Renal pelvis (tissue), 4 donors: ENCODE measurements around the gene SPZ1. TPM values are rescaled to one million over a fixed set of nuclear protein-coding genes. Genes with fewer than 3 reads are reported as not detected.
A peak's percentile ranks its signal among the peaks of the same experiment; 100 is the strongest.
"Not testable (repeated sequence)": the region's sequence is repeated elsewhere in the genome, so short reads cannot be mapped to it uniquely, and the experiment has no call there.

Source experiments
- DNase-seq: peaks from one replicate; pipeline ENCODE4 v3.0.0-alpha.2; 2013
- polyA plus RNA-seq, 3 donors: library from polyadenylated mRNA; unstranded; fragments of 120-200 nt; gene quantifications; one replicate each; pipeline ENCODE4 v1.2.1, GENCODE V29; 2013; ENCODE audit not compliant: insufficient read length in 3 of 3

The SPZ1 gene
- polyA plus RNA-seq, 3 donors = not detected

DNA sequence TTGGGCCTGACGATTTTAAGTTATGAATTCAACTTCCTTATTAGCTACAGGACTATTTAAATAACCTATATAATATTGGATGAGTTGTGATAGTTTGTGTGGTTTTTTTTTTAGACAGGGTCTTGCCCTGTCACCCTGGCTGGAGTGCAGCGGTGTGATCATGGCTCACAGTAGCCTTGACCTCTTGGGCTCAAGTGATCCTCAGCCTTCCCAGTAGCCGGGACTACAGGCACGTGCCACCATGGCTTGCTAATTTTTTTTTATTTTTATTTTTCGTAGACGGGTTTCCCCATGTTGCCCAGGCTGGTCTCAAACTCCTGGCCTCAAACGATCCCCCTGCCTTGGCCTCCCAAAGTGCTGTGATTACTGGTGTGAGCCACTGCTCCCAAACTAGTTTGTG lies 17.6 kb downstream of the SPZ1 start:
- DNase-seq = no peak

DNA sequence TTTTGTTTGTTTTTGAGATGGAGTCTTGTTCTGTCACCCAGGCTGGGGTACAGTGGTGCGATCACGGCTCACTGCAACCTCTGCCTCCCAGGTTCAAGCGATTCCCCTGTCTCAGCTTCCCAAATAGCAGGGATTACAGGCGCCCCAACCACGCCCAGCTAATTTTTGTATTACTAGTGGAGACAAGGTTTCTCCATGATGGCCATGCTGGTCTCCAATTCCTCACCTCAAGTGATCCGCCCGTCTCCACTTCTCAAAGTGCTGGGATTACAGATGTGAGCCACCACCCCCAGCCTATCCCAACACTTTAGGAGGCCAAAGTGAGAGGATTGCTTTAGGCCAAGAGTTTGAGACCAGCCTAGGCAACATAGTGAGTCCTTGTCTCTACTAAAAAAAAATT lies 19.3 kb downstream of the SPZ1 start:
- DNase-seq = no peak

DNA sequence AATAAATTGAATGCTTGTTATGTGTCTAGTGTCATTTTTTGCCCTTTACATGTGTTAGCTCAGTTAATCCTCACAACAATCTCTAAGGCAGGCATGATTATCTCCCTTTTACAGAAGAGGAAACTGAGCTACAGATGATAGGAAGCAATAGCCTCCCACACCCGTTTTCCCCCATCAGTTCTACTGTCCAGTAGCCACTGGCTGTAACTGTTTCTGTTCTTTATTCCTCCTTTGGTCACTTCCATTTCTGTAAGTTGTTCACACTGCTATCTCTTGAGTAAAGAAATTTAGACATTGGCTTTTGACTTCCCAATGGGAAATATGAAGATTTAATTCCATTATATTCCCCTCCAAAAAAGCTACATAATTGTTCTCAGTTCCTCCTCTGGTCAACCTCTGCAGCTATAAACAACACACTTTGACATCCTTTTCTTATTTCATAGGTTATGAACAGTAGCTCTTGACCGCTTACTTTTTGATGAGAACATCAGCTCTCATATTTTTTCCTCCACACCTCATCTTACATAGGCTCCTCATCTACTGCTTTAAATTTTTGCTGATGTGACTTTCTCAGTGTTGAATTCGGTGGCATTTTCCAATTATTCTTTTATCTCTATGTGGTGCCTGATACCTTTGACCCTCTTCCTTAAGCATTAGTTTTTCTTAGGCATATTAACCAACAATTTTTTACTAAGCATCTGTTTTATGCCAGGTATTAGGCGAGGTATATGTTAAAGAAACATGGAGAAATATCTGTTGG lies 21.4 kb downstream of the SPZ1 start:
- DNase-seq = no peak

DNA sequence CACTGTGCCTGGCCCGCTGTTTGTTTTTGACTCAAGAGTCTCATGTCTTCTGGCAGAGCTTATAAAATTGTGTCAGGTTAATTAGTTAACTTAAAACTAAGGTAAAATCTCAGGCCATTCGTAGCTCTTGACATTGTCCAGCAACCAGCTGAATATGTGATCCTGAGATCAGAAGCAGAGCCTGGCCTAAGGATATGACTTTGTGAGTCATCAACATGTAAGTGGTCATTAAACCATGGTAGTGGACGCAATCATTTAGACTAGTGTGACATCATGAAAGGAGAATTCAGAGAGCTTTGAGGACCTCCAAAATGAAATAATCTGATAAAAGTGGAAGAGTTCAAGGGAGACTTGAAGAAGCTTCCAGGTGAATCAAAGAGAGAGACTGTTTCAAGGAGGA lies 23.3 kb downstream of the SPZ1 start:
- no peak for DNase-seq

DNA sequence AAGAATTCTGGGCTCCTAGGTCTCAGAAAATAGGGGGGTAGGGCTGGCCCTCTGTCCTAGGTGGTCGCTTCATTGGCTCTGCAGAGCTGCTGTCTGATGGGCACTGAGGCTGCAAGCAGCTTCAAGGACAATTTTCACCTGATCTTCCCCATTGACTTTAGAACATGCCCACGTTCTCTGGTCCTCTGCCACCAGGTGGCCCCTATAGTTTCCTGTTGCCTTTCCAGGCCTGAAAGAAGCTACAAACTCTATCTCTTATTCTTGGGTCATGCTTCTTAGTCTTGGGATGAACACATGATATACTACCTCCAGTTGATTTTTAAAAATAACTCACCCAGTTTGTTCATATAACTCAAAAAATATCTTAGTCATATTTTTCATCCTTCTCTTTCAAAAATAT lies 26.3 kb downstream of the SPZ1 start:
- DNase-seq = peak; percentile 14

DNA sequence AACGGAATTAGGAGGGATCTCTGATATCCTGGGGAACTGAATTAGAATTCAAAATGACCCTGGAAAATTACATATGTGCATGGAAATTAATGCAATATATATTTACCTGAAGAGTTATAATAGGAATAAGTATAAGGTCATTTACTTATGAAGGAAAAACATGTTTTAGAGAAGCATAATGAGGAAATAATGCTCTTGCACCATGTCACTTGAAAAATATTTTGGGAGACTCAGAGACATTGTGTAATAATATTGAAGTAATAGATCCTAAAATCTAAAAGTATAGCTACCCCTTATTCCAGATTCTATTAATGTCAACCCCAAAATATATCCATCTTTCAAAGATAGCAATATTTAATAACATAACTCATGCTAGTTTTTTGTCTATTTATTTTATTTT lies 28.4 kb downstream of the SPZ1 start:
- no peak for DNase-seq

DNA sequence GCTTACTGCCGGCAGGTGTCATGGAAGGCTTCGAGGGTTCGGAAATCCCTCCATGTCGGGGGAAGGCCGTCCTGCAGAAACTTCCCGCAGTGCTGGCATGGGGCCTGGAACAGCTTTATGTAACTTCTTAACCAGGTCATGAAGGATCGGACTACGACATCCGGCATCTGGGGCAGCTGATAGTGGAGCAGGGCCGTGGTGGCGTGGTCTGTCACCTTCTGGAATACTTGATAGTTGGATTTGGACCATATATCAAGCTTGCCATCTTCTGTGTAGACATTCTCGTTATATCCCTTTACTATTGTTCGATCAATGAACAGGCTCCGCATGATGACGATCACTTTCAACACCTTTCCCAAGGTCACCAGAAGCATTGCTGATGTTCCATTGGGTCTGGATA lies 31.2 kb downstream of the SPZ1 start:
- not testable (repeated sequence) for DNase-seq

DNA sequence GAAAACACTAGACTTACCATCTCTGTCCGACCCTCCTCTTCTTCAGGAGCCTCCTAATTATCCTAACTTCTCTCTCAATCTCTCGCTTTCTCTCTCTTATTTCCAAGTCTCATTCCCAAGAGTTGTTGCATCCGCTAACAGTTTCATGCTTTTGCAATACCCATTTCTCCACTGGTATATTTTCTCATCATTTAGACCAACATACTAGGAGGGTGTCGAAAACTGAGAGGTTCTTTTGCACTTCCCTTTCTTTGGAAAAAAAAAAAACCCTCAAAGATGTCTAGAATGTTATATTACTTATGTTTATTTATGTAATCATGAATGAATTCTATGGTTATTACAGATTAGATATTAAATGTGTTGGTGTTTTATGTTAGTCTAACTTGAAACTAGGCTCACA lies 35.9 kb downstream of the SPZ1 start:
- DNase-seq = no peak

DNA sequence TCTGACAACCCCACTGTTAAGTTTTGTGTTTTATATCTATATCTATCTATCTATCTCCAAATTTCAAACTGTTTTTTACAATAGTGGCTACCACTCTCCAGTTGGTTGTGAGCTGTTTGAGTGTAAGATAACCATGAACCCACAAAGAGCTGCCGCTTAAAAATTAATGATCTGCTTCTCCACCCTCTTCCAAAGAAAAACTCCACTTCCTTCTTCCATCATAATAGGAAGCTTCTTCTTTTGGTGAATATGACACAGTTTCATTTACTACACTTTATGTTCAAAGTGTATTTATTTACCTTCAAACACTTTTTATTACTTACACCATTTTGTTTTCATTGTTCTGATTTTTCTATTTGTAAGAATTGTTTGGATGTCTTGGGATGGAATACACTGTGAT lies 37.9 kb downstream of the SPZ1 start:
- DNase-seq = no peak

DNA sequence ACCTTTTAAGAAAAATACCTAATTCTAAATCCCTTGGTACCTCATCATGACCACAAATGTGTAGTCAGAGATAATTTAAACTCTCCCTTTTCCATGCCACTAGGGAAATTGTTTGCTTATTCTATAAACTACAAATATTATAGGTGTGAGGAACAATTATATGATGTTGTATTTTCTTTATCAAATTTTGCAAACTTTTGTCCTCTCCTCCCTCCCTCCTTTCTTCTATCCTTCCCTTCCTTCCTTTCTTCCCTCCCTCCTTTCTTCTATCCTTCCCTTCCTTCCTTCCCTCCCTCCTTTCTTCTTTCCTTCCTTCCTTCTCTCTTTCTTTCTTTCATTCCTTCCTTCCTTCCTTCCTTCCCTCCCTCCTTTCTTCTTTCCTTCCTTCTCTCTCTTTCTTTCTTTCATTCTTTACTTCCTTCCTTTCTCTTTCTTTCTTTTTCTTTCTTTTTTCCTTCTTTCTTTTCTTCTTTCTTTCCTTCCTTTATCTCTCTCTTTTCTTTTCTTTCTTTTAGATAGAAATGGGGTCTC lies 41.2 kb downstream of the SPZ1 start:
- DNase-seq = no peak

DNA sequence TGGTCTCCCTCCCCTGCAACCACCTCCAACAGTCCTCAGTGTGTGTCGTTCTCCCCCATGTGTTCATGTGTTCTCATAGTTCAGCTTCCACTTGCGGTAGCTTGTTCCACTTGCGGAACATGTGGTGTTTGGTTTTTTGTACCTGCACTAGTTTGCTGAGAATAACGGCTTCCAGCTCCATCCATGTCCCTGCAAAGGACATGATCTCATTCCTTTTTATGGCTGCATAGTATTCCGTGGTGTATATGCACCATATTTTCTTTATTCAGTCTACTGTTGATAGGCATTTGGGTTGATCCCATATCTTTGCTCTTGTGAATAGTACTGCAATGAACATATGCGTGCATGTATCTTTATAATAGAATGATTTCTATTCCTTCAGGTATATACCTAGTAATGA lies 45.1 kb downstream of the SPZ1 start:
- no peak for DNase-seq

DNA sequence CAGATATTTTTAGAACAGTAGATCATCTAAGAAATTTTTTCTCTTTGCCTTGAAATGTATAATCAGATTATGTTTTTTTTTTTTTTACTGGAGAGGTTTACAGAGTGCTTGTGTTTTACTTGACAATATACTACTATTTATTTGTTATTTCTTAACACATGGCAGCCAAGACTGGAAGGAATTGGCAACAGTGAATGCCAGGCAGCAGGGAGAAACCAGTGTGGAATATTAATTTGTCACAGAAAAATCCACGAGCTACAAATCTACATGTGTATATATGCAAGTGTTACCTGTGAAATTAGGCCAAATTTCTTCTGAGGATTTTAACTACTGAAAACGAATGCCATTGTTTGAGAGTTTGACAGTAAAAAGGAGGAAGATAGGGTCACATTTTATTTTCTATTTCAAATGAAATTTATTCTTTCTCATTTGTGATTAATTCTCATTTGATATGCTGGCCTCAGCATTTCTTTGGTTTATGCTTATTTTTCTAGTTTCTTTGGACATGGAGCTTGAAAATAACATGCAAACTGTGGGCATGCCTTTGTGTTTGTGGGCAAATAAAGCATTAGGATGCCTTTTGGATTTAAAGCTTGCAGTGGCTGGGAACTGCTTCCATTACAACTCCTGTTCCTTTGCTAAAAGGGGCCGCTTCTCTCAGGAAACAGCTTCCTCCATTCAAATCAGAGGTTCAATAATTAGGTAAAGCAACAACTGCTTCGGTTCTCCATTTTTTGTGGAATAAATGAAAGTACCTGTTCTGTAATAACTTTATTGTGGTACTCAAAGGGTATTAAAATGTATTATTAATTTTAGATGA lies 49.1 kb downstream of the SPZ1 start:
- no peak for DNase-seq

DNA sequence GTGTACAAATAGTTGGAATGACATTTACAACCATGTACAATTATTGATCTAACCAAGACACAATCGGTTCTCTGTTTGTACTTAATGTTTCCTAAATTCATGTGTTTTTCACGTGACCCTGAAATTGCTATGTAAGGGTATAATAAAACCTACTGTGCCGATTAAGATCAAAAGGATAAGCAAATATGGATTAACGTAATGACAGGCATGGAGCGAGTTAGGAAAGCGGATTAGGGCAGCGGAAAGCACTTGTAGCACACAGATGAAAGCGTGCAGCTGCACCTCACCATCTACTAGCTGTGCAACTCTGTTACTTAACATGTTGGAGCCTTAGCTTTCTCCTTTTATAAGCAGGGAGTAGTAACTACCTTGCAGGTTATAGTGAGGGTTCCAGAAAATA lies 49.7 kb downstream of the SPZ1 start:
- DNase-seq = no peak

DNA sequence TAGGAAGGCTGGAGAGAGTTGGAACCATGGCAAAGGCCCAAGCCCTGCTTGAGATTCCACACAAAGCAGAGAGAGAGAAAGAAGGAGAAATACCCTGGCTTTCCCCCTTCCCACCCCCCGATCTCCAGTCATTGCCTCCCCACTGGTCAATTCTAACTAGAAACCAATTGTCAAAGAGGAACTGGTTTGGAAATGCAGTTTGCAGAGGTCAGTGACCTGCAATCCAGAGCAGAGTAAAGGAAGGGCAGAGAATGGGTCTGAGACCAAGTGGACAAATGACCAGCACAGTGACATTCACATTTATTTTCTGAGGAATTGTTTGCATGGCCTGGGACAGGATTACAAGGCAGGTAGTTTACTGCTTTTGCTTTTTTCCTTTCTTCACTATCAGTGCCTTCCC lies 50.6 kb downstream of the SPZ1 start:
- DNase-seq = no peak

Other genes with a start within 250 kb of the SPZ1 start
- 10 to 100 TPM; 42.5 to 63.2 (median 61.0) TPM for gene SERINC5, start 64.0 kb upstream of the SPZ1 start, polyA plus RNA-seq
- 10 to 100 TPM; 55.5 to 85.5 (median 75.1) TPM for gene ZFYVE16, start 88.1 kb downstream of the SPZ1 start, polyA plus RNA-seq
- gene FAM151B, start 168.1 kb downstream of the SPZ1 start, polyA plus RNA-seq = 1 to 10 TPM; 1.4 to 5.0 (median 3.1) TPM